Measurements from ENCODE around the gene JAKMIP1.
A peak's percentile ranks its signal among the peaks of the same experiment; 100 is the strongest.

JAKMIP1 gene

DNA sequence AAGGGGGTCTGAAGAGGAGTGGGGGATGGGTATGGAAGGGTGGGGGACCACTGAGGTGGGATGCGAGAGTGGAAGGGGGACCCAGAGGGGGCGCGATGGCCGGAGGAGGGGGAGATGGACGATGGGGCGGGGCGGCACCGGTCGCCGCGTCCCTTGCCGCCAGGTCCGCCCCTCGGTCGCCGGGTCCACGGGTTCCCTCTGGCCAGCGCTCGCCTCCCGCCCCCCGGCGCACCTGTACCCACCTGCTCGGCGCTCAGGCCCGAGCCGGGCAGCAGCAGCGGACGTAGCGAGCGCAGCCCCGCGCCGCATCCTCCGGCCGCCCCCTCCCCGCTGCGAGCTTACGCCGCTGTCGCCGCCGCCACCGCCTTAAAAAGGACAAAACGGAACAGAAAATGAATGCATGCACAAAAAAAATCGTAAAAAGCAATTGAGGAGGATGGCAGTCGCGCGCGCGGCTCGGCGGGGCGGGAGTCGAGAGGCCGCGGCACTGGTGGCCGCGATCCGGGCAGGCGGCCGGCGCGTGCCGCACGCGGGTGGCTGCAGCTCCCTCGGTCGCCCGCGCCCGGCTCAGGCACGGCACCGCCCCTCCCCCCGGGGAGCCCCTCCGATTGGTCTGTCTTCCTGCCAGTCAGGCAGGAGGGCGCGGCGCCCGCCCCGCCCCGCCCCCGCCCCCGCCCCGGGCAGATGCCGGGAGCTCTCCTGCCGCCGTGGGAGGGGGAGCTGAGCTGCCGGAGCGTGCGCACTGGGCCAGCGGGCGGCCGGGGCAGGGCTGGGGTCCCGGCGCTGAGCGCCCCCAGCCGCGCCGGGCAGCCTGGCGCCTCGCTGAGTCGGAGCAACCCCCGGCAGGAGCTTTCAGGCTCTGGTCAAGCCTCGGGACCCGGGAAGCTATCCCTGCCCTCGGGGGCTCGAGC lies at the start of gene JAKMIP1:
JAKMIP1 (minus strand) TSS at position 539 of the 911 bp plus-strand sequence. CDS start 87,699 bp downstream, outside the sequence.
- peak; percentile 65 to 78 for DNase-seq (ENCODE audit: low read depth in 2 of 2)

DNA sequence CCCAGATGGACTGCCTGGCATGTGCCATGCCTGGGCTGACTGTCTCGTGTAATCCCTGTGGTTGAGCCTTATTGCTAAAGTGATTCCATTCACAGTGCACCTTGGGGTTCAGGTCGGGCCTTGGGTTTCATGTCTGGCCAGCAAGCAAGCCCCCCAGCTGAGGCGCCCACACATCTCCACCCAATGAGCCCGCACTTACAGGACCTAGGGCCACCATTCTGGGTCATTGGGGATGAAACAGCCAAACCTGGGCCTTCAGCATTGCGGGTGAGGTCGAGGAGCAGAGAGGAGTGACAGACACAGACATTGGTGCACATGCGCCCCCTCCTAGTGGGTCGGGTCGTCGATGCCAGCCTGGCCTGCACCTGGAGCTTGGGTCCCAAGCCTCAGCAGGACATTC lies 48.0 kb upstream of the JAKMIP1 start:
- no peak for DNase-seq (ENCODE audit: low read depth in 2 of 2)

- no peak for DNase-seq (ENCODE audit: low read depth in 2 of 2)
Measured at GRCh38 chr4:6246170-6246634, 45.9 kb upstream of the JAKMIP1 start.

GRCh38 chr4:6245246-6246169 lies 45.2 kb upstream of the JAKMIP1 start:
- DNase-seq (ENCODE audit: low read depth in 2 of 2): no peak

- no peak for DNase-seq (ENCODE audit: low read depth in 2 of 2)
Measured at GRCh38 chr4:6242271-6243029, 42.1 kb upstream of the JAKMIP1 start.

- no peak for DNase-seq (ENCODE audit: low read depth in 2 of 2)
Measured at GRCh38 chr4:6241062-6241845, 40.9 kb upstream of the JAKMIP1 start.

- DNase-seq (ENCODE audit: low read depth in 2 of 2): no peak
Measured at GRCh38 chr4:6239968-6240367, 39.6 kb upstream of the JAKMIP1 start.

- DNase-seq (ENCODE audit: low read depth in 2 of 2): no peak
Measured at GRCh38 chr4:6239486-6239885, 39.1 kb upstream of the JAKMIP1 start.

GRCh38 chr4:6236816-6237390 lies 36.6 kb upstream of the JAKMIP1 start:
- DNase-seq (ENCODE audit: low read depth in 2 of 2): no peak

DNA sequence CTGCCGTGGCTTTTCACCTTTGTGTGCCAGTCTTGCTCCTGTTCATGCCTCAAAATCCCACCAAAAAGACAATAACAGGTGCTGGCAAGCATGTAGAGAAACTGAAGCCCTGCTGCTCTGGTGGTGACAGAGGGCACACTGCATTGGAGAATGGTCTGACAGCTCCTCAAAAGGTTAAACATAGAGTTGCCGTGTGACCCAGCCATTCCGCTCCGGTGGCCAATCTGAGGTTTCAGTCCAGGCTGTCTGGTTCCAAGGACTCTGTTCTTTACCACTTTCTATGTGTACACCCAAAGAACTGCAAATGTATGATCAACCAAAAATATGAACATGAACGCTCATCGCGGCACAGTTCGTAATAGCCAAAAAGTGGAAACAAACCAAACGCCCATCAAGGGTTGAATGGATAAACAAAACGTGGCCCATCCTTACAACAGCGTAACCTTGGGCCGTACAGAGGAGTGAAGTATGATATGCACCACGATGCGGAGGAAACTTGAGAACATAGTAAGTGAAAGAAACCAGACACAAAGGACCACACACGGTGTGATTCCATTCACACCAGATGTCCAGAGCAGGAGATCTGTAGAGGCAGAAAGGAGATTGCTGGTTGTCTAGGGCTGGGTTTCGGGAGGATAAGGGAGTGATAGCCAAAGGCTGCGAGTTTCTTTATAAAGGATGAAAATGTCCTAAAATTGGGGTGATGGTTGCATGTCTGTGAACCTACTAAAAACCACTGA lies 35.7 kb upstream of the JAKMIP1 start:
- no peak for DNase-seq (ENCODE audit: low read depth in 2 of 2)

GRCh38 chr4:6235012-6235411 lies 34.7 kb upstream of the JAKMIP1 start:
- no peak for DNase-seq (ENCODE audit: low read depth in 2 of 2)

DNA sequence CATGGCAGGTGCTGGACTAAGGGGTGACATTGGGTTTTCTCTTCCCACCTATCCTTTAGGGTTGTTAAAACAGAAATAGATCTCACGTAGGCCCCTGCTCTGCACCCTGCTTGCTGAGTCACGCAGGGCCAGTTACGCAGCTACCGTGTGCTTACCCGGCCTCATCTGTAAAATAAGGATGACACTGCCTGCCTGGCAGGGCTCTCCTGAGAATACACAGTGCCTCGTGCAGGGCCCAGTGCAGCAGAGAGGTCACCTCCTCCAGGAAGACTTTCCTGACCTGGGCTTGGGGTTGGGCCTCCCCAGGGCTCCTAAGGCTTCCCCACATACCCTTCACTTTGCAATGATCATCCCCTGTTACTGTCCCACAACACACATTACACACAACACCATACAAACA lies 33.6 kb upstream of the JAKMIP1 start:
- DNase-seq (ENCODE audit: low read depth in 2 of 2): no peak

DNA sequence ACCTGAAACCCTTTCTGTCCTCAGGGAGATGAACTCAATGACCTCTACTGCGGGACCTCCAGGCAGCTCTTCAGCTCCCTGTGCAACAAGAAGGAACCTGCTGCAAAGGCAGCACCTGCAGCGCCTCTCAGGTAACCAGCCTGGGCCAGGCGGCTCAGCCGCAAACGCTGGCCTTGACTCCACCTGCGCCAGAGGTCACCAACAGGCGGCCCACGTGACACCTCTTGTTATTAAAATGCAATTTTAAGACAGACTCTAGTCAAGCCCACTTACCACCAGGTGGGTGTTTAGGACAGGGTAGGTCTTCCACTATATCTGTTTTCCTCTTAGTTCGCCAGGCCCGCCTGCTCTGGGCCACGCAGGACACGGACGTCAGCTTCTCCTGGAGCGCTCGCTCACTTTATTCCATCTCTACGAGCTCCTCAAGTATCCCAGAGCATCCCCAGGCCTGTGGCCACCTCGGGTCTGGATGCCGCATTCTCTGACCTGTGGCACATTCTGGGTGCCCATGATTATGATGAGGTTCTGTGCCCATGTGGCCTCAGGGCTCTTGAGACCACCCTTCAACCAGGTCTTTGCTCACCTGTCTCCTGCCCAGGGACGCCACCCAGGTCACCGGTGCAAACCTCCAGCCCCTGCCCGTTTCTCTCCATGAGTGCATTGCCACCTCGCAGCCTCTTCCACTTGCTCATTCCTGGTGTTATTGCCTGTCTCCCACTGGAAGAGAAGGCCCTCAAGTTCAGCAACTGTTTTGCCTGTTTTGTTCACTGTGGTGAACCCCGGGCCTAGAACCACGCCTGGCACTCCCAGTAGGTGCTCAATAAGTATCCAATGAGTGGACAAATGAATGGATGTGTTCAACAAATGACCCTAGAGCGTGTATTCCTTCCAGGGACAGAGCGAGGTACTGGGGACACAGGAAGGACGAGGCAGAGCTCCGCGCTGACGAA lies 32.8 kb upstream of the JAKMIP1 start:
- DNase-seq (ENCODE audit: low read depth in 2 of 2): no peak

GRCh38 chr4:6231663-6232165 lies 31.4 kb upstream of the JAKMIP1 start:
- no peak for DNase-seq (ENCODE audit: low read depth in 2 of 2)

GRCh38 chr4:6230827-6231662 lies 30.7 kb upstream of the JAKMIP1 start:
- no peak for DNase-seq (ENCODE audit: low read depth in 2 of 2)

DNA sequence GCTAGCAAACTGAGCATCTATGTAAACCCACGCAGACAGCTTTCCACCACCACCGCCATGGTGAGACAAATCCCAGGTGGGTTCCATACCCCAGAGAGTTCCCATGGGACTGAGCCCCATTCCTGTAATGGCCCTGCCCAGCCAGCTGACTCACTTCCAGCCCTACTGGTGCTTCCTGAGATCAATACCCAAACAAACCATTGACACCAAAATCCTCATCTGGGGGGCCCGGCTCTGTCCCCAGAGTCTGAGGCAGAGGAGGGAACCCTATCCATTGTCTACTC lies 30.1 kb upstream of the JAKMIP1 start:
- DNase-seq (ENCODE audit: low read depth in 2 of 2): no peak

GRCh38 chr4:6229671-6230501 lies 29.5 kb upstream of the JAKMIP1 start:
- no peak for DNase-seq (ENCODE audit: low read depth in 2 of 2)

Data from stimulated activated CD4-positive, alpha-beta T cell treated with anti-CD3 and anti-CD28 coated beads, Interleukin-15, amount 100 ng/mL, for 48 hours (primary cell).